ENCODE measurements around the gene LPP. TPM values are rescaled to one million over a fixed set of nuclear protein-coding genes. Genes with fewer than 3 reads are reported as not detected.
A peak's percentile ranks its signal among the peaks of the same experiment; 100 is the strongest.

The LPP gene
- total RNA-seq, 1 donor: 77.4 TPM

- H3K79me2 ChIP-seq (ENCODE audit: insufficient read depth, low read length): peaks cover 71% of the 10 kb centered on the region
- H3K4me1 ChIP-seq (ENCODE audit: insufficient read depth, low read length): peaks cover 46% of the 10 kb centered on the region
- H4K20me1 ChIP-seq (ENCODE audit: insufficient read depth, low read length): peaks cover 11% of the 10 kb centered on the region
- peak overlapping the region; percentile 89 for H3K4me2 ChIP-seq (ENCODE audit: insufficient read depth, low read length)
- DNase-seq (ENCODE audit: insufficient read length, low spot score, missing footprints): peak; percentile 83
- H3K4me3 ChIP-seq (ENCODE audit: insufficient read depth, low read length): peak overlapping the region; percentile 89
- no peak overlapping the region for H2AFZ ChIP-seq (ENCODE audit: low read length)
- H3K27me3 ChIP-seq (ENCODE audit: insufficient read depth, low read length): no peaks in the 10 kb centered on the region
- no peaks in the 10 kb centered on the region for H3K9me3 ChIP-seq (ENCODE audit: low read depth, low read length)
- H3K36me3 ChIP-seq (ENCODE audit: insufficient read depth, low read length): no peaks in the 10 kb centered on the region
- peak overlapping the region; percentile 100 for H3K27ac ChIP-seq (ENCODE audit: low read depth, low read length)
- no peak for TF ChIP-seq CTCF (IDR thresholded peaks at IDR 0.05; ENCODE audit: extremely low read depth, low read depth, low read length)
These were observed 1.0 kb downstream of the LPP start for GRCh38 chr3:188154809-188155574.

GRCh38 chr3:188156056-188156455 is 2.1 kb downstream of the LPP start:
- H3K27ac ChIP-seq (ENCODE audit: low read depth, low read length): peak overlapping the region; percentile 100
- peak overlapping the region; percentile 50 for H3K4me2 ChIP-seq (ENCODE audit: insufficient read depth, low read length)
- peaks cover 41% of the 10 kb centered on the region for H3K4me1 ChIP-seq (ENCODE audit: insufficient read depth, low read length)
- H3K4me3 ChIP-seq (ENCODE audit: insufficient read depth, low read length): no peak overlapping the region
- DNase-seq (ENCODE audit: insufficient read length, low spot score, missing footprints): peak; percentile 82
- H3K36me3 ChIP-seq (ENCODE audit: insufficient read depth, low read length): no peaks in the 10 kb centered on the region
- H4K20me1 ChIP-seq (ENCODE audit: insufficient read depth, low read length): peaks cover 15% of the 10 kb centered on the region
- TF ChIP-seq CTCF (IDR thresholded peaks at IDR 0.05; ENCODE audit: extremely low read depth, low read depth, low read length): no peak
- no peak overlapping the region for H2AFZ ChIP-seq (ENCODE audit: low read length)
- H3K9me3 ChIP-seq (ENCODE audit: low read depth, low read length): no peaks in the 10 kb centered on the region
- H3K79me2 ChIP-seq (ENCODE audit: insufficient read depth, low read length): peaks cover 81% of the 10 kb centered on the region
- H3K27me3 ChIP-seq (ENCODE audit: insufficient read depth, low read length): no peaks in the 10 kb centered on the region

GRCh38 chr3:188157407-188157806 is 3.5 kb downstream of the LPP start:
- Histone ChIP-seq H3K79me2 (ENCODE audit: insufficient read depth, low read length) (peaks cover 95% of the 10 kb centered on the region), H3K36me3 (ENCODE audit: insufficient read depth, low read length) (no peaks in the 10 kb centered on the region), H3K4me3 (ENCODE audit: insufficient read depth, low read length) (no peak overlapping the region), H3K27ac (ENCODE audit: low read depth, low read length) (no peak overlapping the region), H3K4me2 (ENCODE audit: insufficient read depth, low read length) (no peak overlapping the region), H3K4me1 (ENCODE audit: insufficient read depth, low read length) (peaks cover 31% of the 10 kb centered on the region), H3K9me3 (ENCODE audit: low read depth, low read length) (no peaks in the 10 kb centered on the region), H3K27me3 (ENCODE audit: insufficient read depth, low read length) (no peaks in the 10 kb centered on the region), H4K20me1 (ENCODE audit: insufficient read depth, low read length) (peaks cover 28% of the 10 kb centered on the region), H2AFZ (ENCODE audit: low read length) (no peak overlapping the region)
- TF ChIP-seq CTCF (IDR thresholded peaks at IDR 0.05; ENCODE audit: extremely low read depth, low read depth, low read length): no peak
- no peak for DNase-seq (ENCODE audit: insufficient read length, low spot score, missing footprints)

GRCh38 chr3:188157971-188158370 is 4.0 kb downstream of the LPP start:
- Histone ChIP-seq H4K20me1 (ENCODE audit: insufficient read depth, low read length) (peaks cover 29% of the 10 kb centered on the region), H3K27ac (ENCODE audit: low read depth, low read length) (no peak overlapping the region), H3K79me2 (ENCODE audit: insufficient read depth, low read length) (peaks cover 95% of the 10 kb centered on the region), H3K4me3 (ENCODE audit: insufficient read depth, low read length) (no peak overlapping the region), H3K4me1 (ENCODE audit: insufficient read depth, low read length) (peaks cover 26% of the 10 kb centered on the region), H3K9me3 (ENCODE audit: low read depth, low read length) (no peaks in the 10 kb centered on the region), H3K4me2 (ENCODE audit: insufficient read depth, low read length) (no peak overlapping the region), H3K36me3 (ENCODE audit: insufficient read depth, low read length) (no peaks in the 10 kb centered on the region), H3K27me3 (ENCODE audit: insufficient read depth, low read length) (no peaks in the 10 kb centered on the region), H2AFZ (ENCODE audit: low read length) (no peak overlapping the region)
- TF ChIP-seq CTCF (IDR thresholded peaks at IDR 0.05; ENCODE audit: extremely low read depth, low read depth, low read length): no peak
- no peak for DNase-seq (ENCODE audit: insufficient read length, low spot score, missing footprints)
